IMR-90 (cell line): ENCODE data around the gene PDK3. TPM values are rescaled to one million over a fixed set of nuclear protein-coding genes. Genes with fewer than 3 reads are reported as not detected.

ENCODE experiments used
- ATAC-seq: fragments of 200-7000 bp; cut with Tn5 transposase; 2 replicates; pipeline ENCODE4 v1.9.1; 2020; ENCODE audit warnings: low read depth, mild to moderate bottlenecking, moderate library complexity
- BruUV-seq: library from RNA; stranded (reverse); fragments of 400-500 nt; replicated peaks from 2 replicates; lab custom pipeline; 2021; lab: Mats Ljungman, UMichigan
- CTCF ChIA-PET: fragments of 300-600 bp; formaldehyde crosslinking; extraction: SDS; loops from one replicate; lab custom pipeline; 2021; ENCODE audit warnings: antibody characterized with exemption; lab: Yijun Ruan, JAX
- POLR2A ChIA-PET: fragments of 300-600 bp; sonication (Branson Sonifier 250); formaldehyde crosslinking; loops from one replicate; lab custom pipeline; 2022; ENCODE audit warnings: antibody characterized with exemption; ENCODE audit not compliant: unreplicated experiment; lab: Charles Lee
- DNase-seq: peaks from one replicate; pipeline ENCODE4 v3.0.0; 2013
- H2AFZ ChIP-seq: replicated peaks from 2 replicates; pipeline ENCODE3; 2013; ENCODE audit warnings: low read length, mild to moderate bottlenecking; ENCODE audit not compliant: poor library complexity
- H2AK5ac ChIP-seq: 2 replicates; pipeline ENCODE4 v1.6.1; 2013; ENCODE audit warnings: low read depth, low read length, inconsistent platforms
- H2AK9ac ChIP-seq: replicated peaks from 2 replicates; pipeline ENCODE3; 2013; ENCODE audit warnings: mild to moderate bottlenecking, low read depth, low read length, moderate library complexity; ENCODE audit not compliant: poor library complexity
- H2BK120ac ChIP-seq: 2 replicates; pipeline ENCODE4 v1.6.1; 2013; ENCODE audit warnings: low read depth, low read length, inconsistent platforms
- H2BK15ac ChIP-seq: 3 replicates; pipeline ENCODE4 v1.6.1; 2013; ENCODE audit warnings: low read depth, low read length, inconsistent platforms
- H2BK20ac ChIP-seq: 2 replicates; pipeline ENCODE4 v1.6.1; 2013; ENCODE audit warnings: low read depth, mild to moderate bottlenecking, inconsistent platforms, low read length, moderate library complexity
- H2BK5ac ChIP-seq: 2 replicates; pipeline ENCODE4 v1.6.1; 2013; ENCODE audit warnings: mild to moderate bottlenecking, low read depth, low read length, inconsistent platforms; ENCODE audit not compliant: poor library complexity, severe bottlenecking
- H3K14ac ChIP-seq: replicated peaks from 2 replicates; pipeline ENCODE4 v1.6.1; 2013; ENCODE audit warnings: low read depth, low read length, inconsistent platforms
- H3K18ac ChIP-seq: 2 replicates; pipeline ENCODE4 v1.6.1; 2013; ENCODE audit warnings: low read depth, low read length, control low read depth
- H3K23ac ChIP-seq: 2 replicates; pipeline ENCODE4 v1.6.1; 2013; ENCODE audit warnings: low read depth, low read length, inconsistent platforms
- H3K27ac ChIP-seq: 2 replicates; pipeline ENCODE4 v1.5.1; 2013; ENCODE audit warnings: mild to moderate bottlenecking, control low read depth, low read length; ENCODE audit not compliant: insufficient read depth
- H3K27me3 ChIP-seq: 2 replicates; pipeline ENCODE4 v1.6.1; 2013; ENCODE audit warnings: low read length; ENCODE audit not compliant: control insufficient read depth, insufficient read depth
- H3K36me3 ChIP-seq: 2 replicates; pipeline ENCODE4 v1.6.1; 2013; ENCODE audit warnings: low read length, mixed read lengths; ENCODE audit not compliant: control insufficient read depth, insufficient read depth
- H3K4ac ChIP-seq: 2 replicates; pipeline ENCODE4 v1.6.1; 2013; ENCODE audit warnings: low read depth, low read length, inconsistent platforms
- H3K4me1 ChIP-seq: 2 replicates; pipeline ENCODE4 v1.6.1; 2013; ENCODE audit warnings: low read length, mixed read lengths; ENCODE audit not compliant: control insufficient read depth, insufficient read depth
- H3K4me2 ChIP-seq: 2 replicates; pipeline ENCODE4 v1.6.1; 2013; ENCODE audit warnings: low read depth, mild to moderate bottlenecking, control low read depth, low read length, moderate library complexity
- H3K4me3 ChIP-seq: 2 replicates; pipeline ENCODE4 v1.5.1; 2013; ENCODE audit warnings: low read depth, mild to moderate bottlenecking, control low read depth, low read length, moderate library complexity; ENCODE audit not compliant: insufficient read depth
- H3K56ac ChIP-seq: 2 replicates; pipeline ENCODE4 v1.6.1; 2013; ENCODE audit warnings: low read length, inconsistent platforms; ENCODE audit not compliant: insufficient read depth; ENCODE audit errors: extremely low read depth
- H3K79me1 ChIP-seq, 2 experiments: 2 replicates each; pipeline ENCODE4 v1.6.1; 2013; ENCODE audit warnings: low read length in 2 of 2, inconsistent platforms in 1 of 2, low read depth in 1 of 2
- H3K9ac ChIP-seq: 2 replicates; pipeline ENCODE4 v1.6.1; 2013; ENCODE audit warnings: low read depth, low read length, control low read depth
- H3K9me1 ChIP-seq: 2 replicates; pipeline ENCODE4 v1.6.1; 2013; ENCODE audit warnings: low read length, inconsistent platforms; ENCODE audit not compliant: insufficient read depth
- H3K9me3 ChIP-seq: 2 replicates; pipeline ENCODE4 v1.6.1; 2013; ENCODE audit warnings: low read length; ENCODE audit not compliant: control insufficient read depth, insufficient read depth
- H4K20me1 ChIP-seq: 2 replicates; pipeline ENCODE4 v1.6.1; 2013; ENCODE audit warnings: low read length, inconsistent platforms; ENCODE audit not compliant: insufficient read depth
- H4K5ac ChIP-seq: 2 replicates; pipeline ENCODE4 v1.6.1; 2013; ENCODE audit warnings: mild to moderate bottlenecking, low read depth, low read length, control low read depth
- H4K8ac ChIP-seq, 2 experiments: 2 replicates each; pipeline ENCODE4 v1.6.1; 2013; ENCODE audit warnings: low read depth in 2 of 2, low read length in 2 of 2, control low read depth in 1 of 2, inconsistent platforms in 1 of 2
- H4K91ac ChIP-seq: 2 replicates; pipeline ENCODE4 v1.6.1; 2013; ENCODE audit warnings: low read depth, low read length, inconsistent platforms; ENCODE audit not compliant: insufficient read depth
- BHLHE40 ChIP-seq: fragments of 150-350 bp; IDR thresholded peaks from 2 replicates; pipeline ENCODE4 v1.6.1; 2016; ENCODE audit warnings: mild to moderate bottlenecking, low read depth, low read length
- MAZ ChIP-seq: IDR thresholded peaks from 2 replicates; pipeline ENCODE4 v1.6.1; 2012; ENCODE audit warnings: low read depth, mild to moderate bottlenecking, low read length, improper control_type of control experiment, moderate library complexity, borderline replicate concordance
- NFE2L2 ChIP-seq: fragments of 150-350 bp; IDR thresholded peaks from 2 replicates; pipeline ENCODE4 v1.6.1; 2016; ENCODE audit warnings: low read depth, mild to moderate bottlenecking, low read length
- RAD21 ChIP-seq: IDR thresholded peaks from 2 replicates; pipeline ENCODE4 v1.6.1; 2012; ENCODE audit warnings: low read length, improper control_type of control experiment
- RCOR1 ChIP-seq: IDR thresholded peaks from 2 replicates; pipeline ENCODE4 v1.6.1; 2012; ENCODE audit warnings: mild to moderate bottlenecking, low read length, improper control_type of control experiment; ENCODE audit not compliant: insufficient replicate concordance
- SMC3 ChIP-seq: fragments of 150-350 bp; IDR thresholded peaks from 2 replicates; pipeline ENCODE4 v1.6.1; 2016; ENCODE audit warnings: low read depth, mild to moderate bottlenecking, antibody characterized with exemption, low read length, moderate library complexity
- WGBS, 2 experiments: methylation state at CpG; one replicate each; pipeline versions ENCODE4 v1.1.5 to v1.1.7; 2013; ENCODE audit warnings: missing lambda C conversion rate in 2 of 2; ENCODE audit not compliant: insufficient read length in 1 of 2; ENCODE audit errors: extremely low coverage in 2 of 2; 5-methylcytosine and 5-hydroxymethylcytosine counted together
- dilution Hi-C: fragments of 300-500 bp; cut with HindIII; formaldehyde crosslinking; loops from one replicate; pipeline ENCODE4 v1.14.3; 2018; ENCODE audit warnings: low sequenced_read_pairs; ENCODE audit not compliant: unreplicated experiment
- in situ Hi-C: fragments of 300-500 bp; cut with MboI; formaldehyde crosslinking; loops from 3 replicates; pipeline ENCODE4 v1.14.3; 2019; ENCODE audit warnings: low sequenced_read_pairs, inconsistent platforms, mixed read lengths
- intact Hi-C: fragments of 100-400 bp; cut with micrococcal nuclease; formaldehyde crosslinking; loops from 2 replicates; pipeline ENCODE4 v1.10.0; 2022
- polyA plus RNA-seq, 3 experiments: library from polyadenylated mRNA; depleted of rRNA; stranded (reverse); fragments of >200 nt; gene quantifications; 2 replicates each; pipeline ENCODE4 v1.2.3, GENCODE V29; 2012; ENCODE audit warnings: low replicate concordance in 1 of 3
- total RNA-seq: library from RNA; depleted of rRNA; stranded (reverse); fragments of >200 nt; gene quantifications from 2 replicates; pipeline ENCODE4 v1.2.3, GENCODE V29; 2012
- TF ChIP-seq, protein P1 (sequence below): conservative IDR thresholded peaks from 2 replicates; pipeline ENCODE4 v1.5.1; 2012; ENCODE audit warnings: mild to moderate bottlenecking, low read depth, low read length, improper control_type of control experiment

The PDK3 gene
- total and polyA plus RNA-seq, 2 of the 4 experiments (the other 2 are of a cell fraction) = 2.3 to 4.8 TPM

DNA sequence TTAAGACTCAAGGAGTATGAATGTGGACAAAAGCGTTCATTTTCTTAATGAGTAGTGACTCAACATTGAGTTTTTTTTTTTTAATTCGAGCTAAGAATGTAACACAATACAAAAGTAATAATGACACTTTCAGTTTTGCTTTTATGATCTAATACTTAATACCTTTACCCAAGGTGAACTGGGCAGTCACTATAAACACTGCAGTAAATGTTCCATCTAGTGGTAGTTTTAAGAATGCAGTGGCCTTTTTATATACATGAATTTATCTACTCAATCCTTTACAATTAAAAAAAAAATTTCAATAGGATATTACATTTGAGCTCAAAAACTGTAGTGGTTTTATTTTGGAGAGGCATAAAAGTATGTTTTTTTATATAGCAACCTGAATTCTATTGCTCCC, 33.9 kb downstream of the PDK3 start:
- H4K91ac ChIP-seq = no peak overlapping the region
- in situ Hi-C loops = no loop called here
- WGBS, 2 experiments = no CpG with 5 or more reads among the region's 2 CpGs

More for the DNA sequence above, 33.9 kb downstream of the PDK3 start:
- H3K79me1 ChIP-seq = no peaks in the 10 kb centered on the region
- no peak overlapping the region for H2BK20ac ChIP-seq
- H2AK9ac ChIP-seq = no peak overlapping the region
- H4K5ac ChIP-seq = no peak overlapping the region
- no peak overlapping the region for H2AFZ ChIP-seq
- H3K14ac ChIP-seq = no peak overlapping the region
- no peak overlapping the region for H3K4me3 ChIP-seq
- dilution Hi-C loops = no loop called here
- H3K18ac ChIP-seq = no peak overlapping the region
- no peaks in the 10 kb centered on the region for H4K20me1 ChIP-seq
- POLR2A ChIA-PET = no interaction called here
- H3K36me3 ChIP-seq = no peaks in the 10 kb centered on the region
- no peak overlapping the region for H3K23ac ChIP-seq
- H3K27me3 ChIP-seq = no peaks in the 10 kb centered on the region; the same call in 1 of the 2 replicates
- no peak overlapping the region for H3K4me2 ChIP-seq
- no peak overlapping the region for H2AK5ac ChIP-seq
- DNase-seq (peak; percentile 11), ATAC-seq (peak; percentile 35; the same call in 1 of the 2 replicates)
- H3K9me3 ChIP-seq = no peaks in the 10 kb centered on the region
- no peak overlapping the region for H2BK120ac ChIP-seq
- no peak overlapping the region for H2BK15ac ChIP-seq
- no peak for TF ChIP-seq MAZ
- no peak for TF ChIP-seq NFE2L2
- TF ChIP-seq BHLHE40 = no peak
- TF ChIP-seq RAD21 = peak; percentile 38
- no peak for TF ChIP-seq RCOR1
- TF ChIP-seq SMC3 = peak; percentile 43; the same call in 1 of the 2 replicates
- TF ChIP-seq, protein P1, sequence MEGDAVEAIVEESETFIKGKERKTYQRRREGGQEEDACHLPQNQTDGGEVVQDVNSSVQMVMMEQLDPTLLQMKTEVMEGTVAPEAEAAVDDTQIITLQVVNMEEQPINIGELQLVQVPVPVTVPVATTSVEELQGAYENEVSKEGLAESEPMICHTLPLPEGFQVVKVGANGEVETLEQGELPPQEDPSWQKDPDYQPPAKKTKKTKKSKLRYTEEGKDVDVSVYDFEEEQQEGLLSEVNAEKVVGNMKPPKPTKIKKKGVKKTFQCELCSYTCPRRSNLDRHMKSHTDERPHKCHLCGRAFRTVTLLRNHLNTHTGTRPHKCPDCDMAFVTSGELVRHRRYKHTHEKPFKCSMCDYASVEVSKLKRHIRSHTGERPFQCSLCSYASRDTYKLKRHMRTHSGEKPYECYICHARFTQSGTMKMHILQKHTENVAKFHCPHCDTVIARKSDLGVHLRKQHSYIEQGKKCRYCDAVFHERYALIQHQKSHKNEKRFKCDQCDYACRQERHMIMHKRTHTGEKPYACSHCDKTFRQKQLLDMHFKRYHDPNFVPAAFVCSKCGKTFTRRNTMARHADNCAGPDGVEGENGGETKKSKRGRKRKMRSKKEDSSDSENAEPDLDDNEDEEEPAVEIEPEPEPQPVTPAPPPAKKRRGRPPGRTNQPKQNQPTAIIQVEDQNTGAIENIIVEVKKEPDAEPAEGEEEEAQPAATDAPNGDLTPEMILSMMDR = peak; percentile 50
- H3K56ac ChIP-seq = no peak overlapping the region
- intact Hi-C loops = loop anchor here (1.0 kb wide), 2 partner anchors 104 to 240 kb away; no protein-coding TSS in a partner anchor
- no peak overlapping the region for H4K8ac ChIP-seq
- no peak overlapping the region for H3K9ac ChIP-seq
- no peaks in the 10 kb centered on the region for H3K4me1 ChIP-seq
- no peak overlapping the region for H2BK5ac ChIP-seq
- no TSS peak for BruUV-seq
- CTCF ChIA-PET = interaction anchor here (0.6 to 2.8 kb wide), 12 partner anchors 15 to 811 kb away, joined by 3 to 10 read pairs (median 3); no protein-coding TSS in a partner anchor
- no peaks in the 10 kb centered on the region for H3K9me1 ChIP-seq
- H3K27ac ChIP-seq = no peak overlapping the region
- no peak overlapping the region for H3K4ac ChIP-seq
